Mesenchymal stem cell (in vitro differentiated cells and primary cell): ENCODE measurements around the gene TAS2R40.
A peak's percentile ranks its signal among the peaks of the same experiment; 100 is the strongest.

ENCODE experiments used
- DNase-seq: peaks from one replicate; pipeline ENCODE4 v3.0.0-alpha.2; 2013
- H2AFZ ChIP-seq: one replicate; pipeline ENCODE4 v1.6.1; 2013; ENCODE audit warnings: low read depth, mild to moderate bottlenecking, control low read depth, inconsistent platforms, low read length, moderate library complexity
- H2AK5ac ChIP-seq: 2 replicates; pipeline ENCODE4 v1.6.1; 2013; ENCODE audit warnings: low read length, moderate library complexity, mild to moderate bottlenecking, inconsistent platforms; ENCODE audit not compliant: severe bottlenecking
- H2BK120ac ChIP-seq: one replicate; pipeline ENCODE4 v1.6.1; 2013; ENCODE audit warnings: low read depth, mild to moderate bottlenecking, inconsistent platforms, low read length, moderate library complexity
- H2BK12ac ChIP-seq, 2 experiments: one replicate each; pipeline ENCODE4 v1.6.1; 2013; ENCODE audit warnings: inconsistent platforms in 2 of 2, low read length in 2 of 2, mild to moderate bottlenecking in 2 of 2, moderate library complexity in 2 of 2, control low read depth in 1 of 2
- H2BK15ac ChIP-seq: one replicate; pipeline ENCODE4 v1.6.1; 2013; ENCODE audit warnings: mild to moderate bottlenecking, low read depth, inconsistent platforms; ENCODE audit not compliant: poor library complexity, severe bottlenecking
- H2BK5ac ChIP-seq: 2 replicates; pipeline ENCODE4 v1.6.1; 2013; ENCODE audit warnings: low read depth, mild to moderate bottlenecking, low read length, control low read depth, inconsistent platforms; ENCODE audit not compliant: poor library complexity, severe bottlenecking
- H3K14ac ChIP-seq, 2 experiments: one replicate each; pipeline ENCODE4 v1.6.1; 2013; ENCODE audit warnings: inconsistent platforms in 2 of 2, low read length in 2 of 2, control low read depth in 1 of 2, mild to moderate bottlenecking in 1 of 2, moderate library complexity in 1 of 2
- H3K18ac ChIP-seq, 2 experiments: one replicate each; pipeline ENCODE4 v1.6.1; 2013; ENCODE audit warnings: inconsistent platforms in 2 of 2, low read length in 2 of 2, control low read depth in 1 of 2, low read depth in 1 of 2, mild to moderate bottlenecking in 1 of 2
- H3K23ac ChIP-seq, 2 experiments: one replicate each; pipeline ENCODE4 v1.6.1; 2013; ENCODE audit warnings: inconsistent platforms in 2 of 2, low read length in 2 of 2, mild to moderate bottlenecking in 2 of 2, moderate library complexity in 2 of 2, control low read depth in 1 of 2
- H3K27ac ChIP-seq: 2 replicates; pipeline ENCODE4 v1.5.1; 2013; ENCODE audit warnings: mild to moderate bottlenecking, moderate library complexity, low read length, control low read depth, inconsistent platforms; ENCODE audit not compliant: poor library complexity, severe bottlenecking
- H3K27me3 ChIP-seq, 2 experiments: 2 replicates each; pipeline versions ENCODE4 v1.6.1 to v1.7.0; 2013; ENCODE audit warnings: low read length in 2 of 2, mild to moderate bottlenecking in 2 of 2, moderate library complexity in 2 of 2, control low read depth in 1 of 2, inconsistent platforms in 1 of 2; ENCODE audit not compliant: control insufficient read depth in 1 of 2, insufficient read depth in 1 of 2
- H3K36me3 ChIP-seq, 2 experiments: 2 replicates each; pipeline versions ENCODE4 v1.6.1 to v1.7.0; 2013; ENCODE audit warnings: low read length in 2 of 2, control low read depth in 1 of 2, inconsistent platforms in 1 of 2, low read depth in 1 of 2, mild to moderate bottlenecking in 1 of 2; ENCODE audit not compliant: insufficient read depth in 2 of 2, control insufficient read depth in 1 of 2
- H3K4ac ChIP-seq, 2 experiments: one replicate each; pipeline ENCODE4 v1.6.1; 2013; ENCODE audit warnings: inconsistent platforms in 2 of 2, low read length in 2 of 2, mild to moderate bottlenecking in 2 of 2, moderate library complexity in 2 of 2, control low read depth in 1 of 2, low read depth in 1 of 2
- H3K4me1 ChIP-seq: 2 replicates; pipeline ENCODE4 v1.6.1; 2013; ENCODE audit warnings: low read depth, low read length, control low read depth; ENCODE audit not compliant: control insufficient read depth, insufficient read depth
- H3K4me2 ChIP-seq: 2 replicates; pipeline ENCODE4 v1.6.1; 2013; ENCODE audit warnings: low read length, mild to moderate bottlenecking, inconsistent platforms; ENCODE audit not compliant: poor library complexity, severe bottlenecking
- H3K4me3 ChIP-seq, 2 experiments: 2 replicates each; pipeline versions ENCODE4 v1.5.1 to v1.7.0; 2013; ENCODE audit warnings: low read length in 2 of 2, mild to moderate bottlenecking in 2 of 2, control low read depth in 1 of 2, low read depth in 1 of 2; ENCODE audit not compliant: insufficient read depth in 1 of 2
- H3K79me1 ChIP-seq: replicated peaks from 2 replicates; pipeline ENCODE4 v1.6.1; 2013; ENCODE audit warnings: mild to moderate bottlenecking, control low read depth, low read length, inconsistent platforms; ENCODE audit not compliant: poor library complexity, severe bottlenecking
- H3K9ac ChIP-seq: 2 replicates; pipeline ENCODE4 v1.7.0; 2013; ENCODE audit warnings: mild to moderate bottlenecking, low read length, moderate library complexity
- H3K9me3 ChIP-seq: 2 replicates; pipeline ENCODE4 v1.7.0; 2013; ENCODE audit warnings: mild to moderate bottlenecking, low read length; ENCODE audit not compliant: control insufficient read depth
- H4K8ac ChIP-seq: one replicate; pipeline ENCODE4 v1.6.1; 2013; ENCODE audit warnings: inconsistent platforms, mild to moderate bottlenecking, low read length, moderate library complexity
- H4K91ac ChIP-seq: one replicate; pipeline ENCODE4 v1.6.1; 2013; ENCODE audit warnings: mild to moderate bottlenecking, low read length, inconsistent platforms
- WGBS: methylation state at CpG from one replicate; pipeline ENCODE4 v1.1.7; 2013; ENCODE audit warnings: mixed read lengths; 5-methylcytosine and 5-hydroxymethylcytosine counted together

TAS2R40 gene

GRCh38 chr7:143243111-143243510, 21.3 kb downstream of the TAS2R40 start:
- Histone ChIP-seq H3K36me3 (no peaks in the 10 kb centered on the region), H2BK120ac (no peak overlapping the region), H3K14ac (no peak overlapping the region), H3K9ac (no peak overlapping the region), H3K4me2 (no peak overlapping the region), H3K18ac (no peak overlapping the region), H4K91ac (no peak overlapping the region), H4K8ac (no peak overlapping the region), H3K4me3 (no peak overlapping the region), H3K27me3 (no peaks in the 10 kb centered on the region), H3K27ac (no peak overlapping the region), H2BK15ac (no peak overlapping the region), H2BK12ac (no peak overlapping the region), H3K4ac (no peak overlapping the region), H2BK5ac (no peak overlapping the region), H2AK5ac (no peak overlapping the region), H3K4me1 (peaks cover 1% of the 10 kb centered on the region), H3K9me3 (no peaks in the 10 kb centered on the region), H3K79me1 (no peaks in the 10 kb centered on the region), H2AFZ (no peak overlapping the region), H3K23ac (no peak overlapping the region)
- 77% methylated on average over 7 of the region's 7 CpGs for WGBS
- no peak for DNase-seq

- Histone ChIP-seq H2AK5ac (no peak overlapping the region), H2AFZ (no peak overlapping the region), H3K27me3 (no peaks in the 10 kb centered on the region), H4K8ac (no peak overlapping the region), H3K18ac (no peak overlapping the region), H2BK5ac (no peak overlapping the region), H3K14ac (no peak overlapping the region), H3K9me3 (no peaks in the 10 kb centered on the region), H3K4me1 (peaks cover 1% of the 10 kb centered on the region), H2BK15ac (no peak overlapping the region), H3K27ac (no peak overlapping the region), H2BK12ac (no peak overlapping the region), H3K9ac (no peak overlapping the region), H3K36me3 (no peaks in the 10 kb centered on the region), H3K4me3 (no peak overlapping the region), H3K4me2 (no peak overlapping the region), H4K91ac (no peak overlapping the region), H3K23ac (no peak overlapping the region), H3K4ac (no peak overlapping the region), H2BK120ac (no peak overlapping the region), H3K79me1 (no peaks in the 10 kb centered on the region)
- 36% methylated on average over 3 of the region's 3 CpGs for WGBS
- no peak for DNase-seq
These were observed 21.8 kb downstream of the TAS2R40 start for GRCh38 chr7:143243614-143244013.

DNA sequence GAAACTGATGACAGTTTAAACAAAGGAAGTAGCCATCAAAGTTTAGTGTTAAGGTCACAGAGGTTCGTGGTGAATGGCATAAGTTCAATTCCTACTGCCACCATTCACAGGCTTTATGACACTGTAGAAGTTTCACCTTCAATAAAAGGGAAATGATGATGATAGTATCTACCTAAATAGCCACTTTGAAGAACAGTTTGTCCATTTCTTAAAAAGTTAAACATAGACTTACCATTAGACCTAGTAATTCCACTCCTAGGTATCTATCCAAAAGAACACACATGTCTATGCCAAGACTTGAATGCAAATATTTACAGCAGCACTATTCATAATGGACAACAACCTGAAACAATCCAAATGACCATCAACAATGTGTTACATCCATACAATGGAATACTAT, 22.5 kb downstream of the TAS2R40 start:
- Histone ChIP-seq H3K27me3 (no peaks in the 10 kb centered on the region), H3K23ac (no peak overlapping the region), H3K4me1 (peaks cover 5% of the 10 kb centered on the region), H3K14ac (no peak overlapping the region), H2AK5ac (no peak overlapping the region), H3K9me3 (no peaks in the 10 kb centered on the region), H2AFZ (no peak overlapping the region), H3K18ac (no peak overlapping the region), H3K79me1 (no peaks in the 10 kb centered on the region), H2BK120ac (no peak overlapping the region), H3K4me2 (no peak overlapping the region), H2BK5ac (no peak overlapping the region), H3K4me3 (no peak overlapping the region), H3K9ac (no peak overlapping the region), H2BK15ac (no peak overlapping the region), H3K36me3 (no peaks in the 10 kb centered on the region), H3K27ac (no peak overlapping the region), H4K91ac (no peak overlapping the region), H4K8ac (no peak overlapping the region), H3K4ac (no peak overlapping the region), H2BK12ac (no peak overlapping the region)
- WGBS, result 60% methylated on average over 1 of the region's 1 CpG
- DNase-seq, result no peak

DNA sequence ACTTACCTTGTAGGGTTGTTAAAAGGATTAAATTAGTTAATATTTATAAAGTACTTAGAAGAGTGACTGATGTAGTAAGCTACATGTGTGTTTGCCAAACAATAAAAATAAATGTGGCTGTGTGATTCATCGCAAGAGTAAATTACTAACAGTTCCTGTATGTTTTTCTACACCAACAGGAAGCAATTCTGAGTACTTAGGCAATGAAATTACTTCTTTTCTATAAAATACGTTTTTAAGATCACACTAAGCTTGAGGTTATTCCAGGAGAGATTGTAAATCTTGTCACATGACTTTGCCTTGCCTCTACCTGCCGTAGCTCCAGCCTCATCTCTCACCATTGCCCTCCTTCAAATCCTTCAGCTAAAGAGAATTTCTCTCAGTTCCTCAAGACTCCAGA, 23.3 kb downstream of the TAS2R40 start:
- 46% methylated on average over 2 of the region's 3 CpGs for WGBS
- peaks cover 5% of the 10 kb centered on the region for H3K4me1 ChIP-seq
- H3K4me2 ChIP-seq, result no peak overlapping the region
- no peaks in the 10 kb centered on the region for H3K27me3 ChIP-seq
- H3K79me1 ChIP-seq, result no peaks in the 10 kb centered on the region
- no peak overlapping the region for H4K8ac ChIP-seq
- no peak overlapping the region for H2AK5ac ChIP-seq
- H3K23ac ChIP-seq, result no peak overlapping the region
- no peak overlapping the region for H2BK5ac ChIP-seq
- no peaks in the 10 kb centered on the region for H3K9me3 ChIP-seq
- no peak for DNase-seq
- no peak overlapping the region for H3K27ac ChIP-seq
- no peak overlapping the region for H3K14ac ChIP-seq
- H2BK15ac ChIP-seq, result no peak overlapping the region
- H2AFZ ChIP-seq, result no peak overlapping the region
- H3K4me3 ChIP-seq, result no peak overlapping the region
- H3K36me3 ChIP-seq, result no peaks in the 10 kb centered on the region
- peak overlapping the region; percentile 21 for H3K9ac ChIP-seq
- no peak overlapping the region for H3K4ac ChIP-seq
- no peak overlapping the region for H3K18ac ChIP-seq
- H2BK120ac ChIP-seq, result no peak overlapping the region
- H4K91ac ChIP-seq, result no peak overlapping the region
- H2BK12ac ChIP-seq, result no peak overlapping the region
